ENCODE data around the gene PDSS2. TPM values are rescaled to one million over a fixed set of nuclear protein-coding genes. Genes with fewer than 3 reads are reported as not detected.
"Not testable (repeated sequence)": the region's sequence is repeated elsewhere in the genome, so short reads cannot be mapped to it uniquely, and the experiment has no call there.

PDSS2 gene
- total and polyA plus RNA-seq, 2 of the 4 experiments (the other 2 are of a cell fraction): 8.6 to 9.2 TPM

GRCh38 chr6:107136324-107136723, 323.0 kb downstream of the PDSS2 start:
- H3K4me3 ChIP-seq (ENCODE audit: insufficient read depth, low read depth, low read length); dilution Hi-C loops (cut with HindIII; ENCODE audit: low sequenced_read_pairs, unreplicated experiment); H3K18ac ChIP-seq (ENCODE audit: low read depth, low read length); POLR2A ChIA-PET (ENCODE audit: unreplicated experiment); in situ Hi-C loops (cut with MboI; ENCODE audit: low sequenced_read_pairs); ATAC-seq (ENCODE audit: low read depth); H2AFZ ChIP-seq (replicated peaks; ENCODE audit: low read length, poor library complexity); H2BK20ac ChIP-seq (ENCODE audit: low read depth, low read length); H2BK15ac ChIP-seq (ENCODE audit: low read depth, low read length); H3K23ac ChIP-seq (ENCODE audit: low read depth, low read length); H3K4me1 ChIP-seq (ENCODE audit: control insufficient read depth, insufficient read depth, low read length); H3K9me1 ChIP-seq (ENCODE audit: insufficient read depth, low read length); H3K56ac ChIP-seq (ENCODE audit: extremely low read depth, insufficient read depth, low read length); H3K4ac ChIP-seq (ENCODE audit: low read depth, low read length); H3K27ac ChIP-seq (ENCODE audit: insufficient read depth, low read length); BruUV-seq (replicated peaks); H3K79me1 ChIP-seq (ENCODE audit: low read depth in 1 of 2, low read length in 2 of 2); H4K5ac ChIP-seq (ENCODE audit: low read depth, low read length); H3K9ac ChIP-seq (ENCODE audit: low read depth, low read length); H4K20me1 ChIP-seq (ENCODE audit: insufficient read depth, low read length); H2AK5ac ChIP-seq (ENCODE audit: low read depth, low read length); H4K8ac ChIP-seq (ENCODE audit: low read depth in 2 of 2, low read length in 2 of 2); DNase-seq; H3K9me3 ChIP-seq (ENCODE audit: control insufficient read depth, insufficient read depth, low read length); H3K4me2 ChIP-seq (ENCODE audit: low read depth, low read length); H2BK5ac ChIP-seq (ENCODE audit: low read depth, low read length, poor library complexity, severe bottlenecking); H3K14ac ChIP-seq (replicated peaks; ENCODE audit: low read depth, low read length); H3K36me3 ChIP-seq (ENCODE audit: control insufficient read depth, insufficient read depth, low read length); H3K27me3 ChIP-seq (ENCODE audit: control insufficient read depth, insufficient read depth, low read length); H2BK120ac ChIP-seq (ENCODE audit: low read depth, low read length); H4K91ac ChIP-seq (ENCODE audit: insufficient read depth, low read depth, low read length); H2AK9ac ChIP-seq (replicated peaks; ENCODE audit: low read depth, low read length, poor library complexity): not testable (repeated sequence)
- 100% methylated on average over 1 of the region's 3 CpGs; no CpG with 5 or more reads in 1 of the 2 experiments for WGBS, 2 experiments (ENCODE audit: extremely low coverage in 2 of 2, insufficient read length in 1 of 2)
- intact Hi-C loops (cut with micrococcal nuclease): loop anchor here (10.0 kb wide), 2 partner anchors 188 to 568 kb away; no protein-coding TSS in a partner anchor
- CTCF ChIA-PET: interaction anchor here (0.6 to 1.0 kb wide), 3 partner anchors 22 to 1076 kb away, joined by 4 to 5 read pairs (median 4); no protein-coding TSS in a partner anchor

GRCh38 chr6:107135048-107135680, 324.2 kb downstream of the PDSS2 start:
- POLR2A ChIA-PET (ENCODE audit: unreplicated experiment); H3K9me3 ChIP-seq (ENCODE audit: control insufficient read depth, insufficient read depth, low read length); H2BK20ac ChIP-seq (ENCODE audit: low read depth, low read length); H2BK15ac ChIP-seq (ENCODE audit: low read depth, low read length); H2AFZ ChIP-seq (replicated peaks; ENCODE audit: low read length, poor library complexity); H4K91ac ChIP-seq (ENCODE audit: insufficient read depth, low read depth, low read length); in situ Hi-C loops (cut with MboI; ENCODE audit: low sequenced_read_pairs); ATAC-seq (ENCODE audit: low read depth); H3K27me3 ChIP-seq (ENCODE audit: control insufficient read depth, insufficient read depth, low read length); H2AK9ac ChIP-seq (replicated peaks; ENCODE audit: low read depth, low read length, poor library complexity); H2AK5ac ChIP-seq (ENCODE audit: low read depth, low read length); H3K56ac ChIP-seq (ENCODE audit: extremely low read depth, insufficient read depth, low read length); H2BK120ac ChIP-seq (ENCODE audit: low read depth, low read length); H3K4ac ChIP-seq (ENCODE audit: low read depth, low read length); H2BK5ac ChIP-seq (ENCODE audit: low read depth, low read length, poor library complexity, severe bottlenecking); H4K8ac ChIP-seq (ENCODE audit: low read depth in 2 of 2, low read length in 2 of 2); H3K14ac ChIP-seq (replicated peaks; ENCODE audit: low read depth, low read length); H3K18ac ChIP-seq (ENCODE audit: low read depth, low read length); H3K4me2 ChIP-seq (ENCODE audit: low read depth, low read length); H3K23ac ChIP-seq (ENCODE audit: low read depth, low read length); H3K9me1 ChIP-seq (ENCODE audit: insufficient read depth, low read length); dilution Hi-C loops (cut with HindIII; ENCODE audit: low sequenced_read_pairs, unreplicated experiment); H3K4me1 ChIP-seq (ENCODE audit: control insufficient read depth, insufficient read depth, low read length); H4K5ac ChIP-seq (ENCODE audit: low read depth, low read length); H3K79me1 ChIP-seq (ENCODE audit: low read depth in 1 of 2, low read length in 2 of 2); H3K27ac ChIP-seq (ENCODE audit: insufficient read depth, low read length); H3K36me3 ChIP-seq (ENCODE audit: control insufficient read depth, insufficient read depth, low read length); H3K9ac ChIP-seq (ENCODE audit: low read depth, low read length); BruUV-seq (replicated peaks); H3K4me3 ChIP-seq (ENCODE audit: insufficient read depth, low read depth, low read length); DNase-seq; H4K20me1 ChIP-seq (ENCODE audit: insufficient read depth, low read length): not testable (repeated sequence)
- CTCF ChIA-PET: interaction anchor here (0.7 to 1.2 kb wide), 3 partner anchors 16 to 325 kb away, joined by 3 to 5 read pairs (median 4); no protein-coding TSS in a partner anchor
- intact Hi-C loops (cut with micrococcal nuclease): loop anchor here (10.0 kb wide), 2 partner anchors 190 to 570 kb away; no protein-coding TSS in a partner anchor
- no CpG with 5 or more reads among the region's 14 CpGs for WGBS, 2 experiments (ENCODE audit: extremely low coverage in 2 of 2, insufficient read length in 1 of 2)

Measured in IMR-90 (cell line).